Measurements from ENCODE around the gene S100Z.

DNA sequence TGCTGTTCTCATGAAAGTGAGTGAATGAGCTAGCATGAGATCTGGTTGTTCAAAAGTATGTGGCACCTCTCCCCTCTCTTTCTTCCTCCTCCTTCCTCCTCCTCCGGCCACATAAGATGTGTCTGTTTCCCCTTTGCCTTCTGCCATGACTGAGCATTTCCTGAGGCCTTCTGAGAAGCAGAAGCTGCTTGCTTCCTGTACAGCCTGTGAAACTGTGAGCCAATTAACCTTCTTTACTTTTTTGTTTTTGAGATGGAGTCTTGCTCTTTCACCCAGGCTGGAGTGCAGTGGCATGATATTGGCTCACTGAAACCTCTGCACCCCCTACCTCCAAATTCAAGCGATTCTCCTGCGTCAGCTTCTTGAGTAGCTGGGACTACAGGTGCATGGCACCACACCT lies 6.1 kb downstream of the S100Z start:
- TF ChIP-seq, protein P1, sequence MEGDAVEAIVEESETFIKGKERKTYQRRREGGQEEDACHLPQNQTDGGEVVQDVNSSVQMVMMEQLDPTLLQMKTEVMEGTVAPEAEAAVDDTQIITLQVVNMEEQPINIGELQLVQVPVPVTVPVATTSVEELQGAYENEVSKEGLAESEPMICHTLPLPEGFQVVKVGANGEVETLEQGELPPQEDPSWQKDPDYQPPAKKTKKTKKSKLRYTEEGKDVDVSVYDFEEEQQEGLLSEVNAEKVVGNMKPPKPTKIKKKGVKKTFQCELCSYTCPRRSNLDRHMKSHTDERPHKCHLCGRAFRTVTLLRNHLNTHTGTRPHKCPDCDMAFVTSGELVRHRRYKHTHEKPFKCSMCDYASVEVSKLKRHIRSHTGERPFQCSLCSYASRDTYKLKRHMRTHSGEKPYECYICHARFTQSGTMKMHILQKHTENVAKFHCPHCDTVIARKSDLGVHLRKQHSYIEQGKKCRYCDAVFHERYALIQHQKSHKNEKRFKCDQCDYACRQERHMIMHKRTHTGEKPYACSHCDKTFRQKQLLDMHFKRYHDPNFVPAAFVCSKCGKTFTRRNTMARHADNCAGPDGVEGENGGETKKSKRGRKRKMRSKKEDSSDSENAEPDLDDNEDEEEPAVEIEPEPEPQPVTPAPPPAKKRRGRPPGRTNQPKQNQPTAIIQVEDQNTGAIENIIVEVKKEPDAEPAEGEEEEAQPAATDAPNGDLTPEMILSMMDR (tag by site-specific recombination; IDR thresholded peaks at IDR 0.05) = no peak
- TF ChIP-seq, protein P2, sequence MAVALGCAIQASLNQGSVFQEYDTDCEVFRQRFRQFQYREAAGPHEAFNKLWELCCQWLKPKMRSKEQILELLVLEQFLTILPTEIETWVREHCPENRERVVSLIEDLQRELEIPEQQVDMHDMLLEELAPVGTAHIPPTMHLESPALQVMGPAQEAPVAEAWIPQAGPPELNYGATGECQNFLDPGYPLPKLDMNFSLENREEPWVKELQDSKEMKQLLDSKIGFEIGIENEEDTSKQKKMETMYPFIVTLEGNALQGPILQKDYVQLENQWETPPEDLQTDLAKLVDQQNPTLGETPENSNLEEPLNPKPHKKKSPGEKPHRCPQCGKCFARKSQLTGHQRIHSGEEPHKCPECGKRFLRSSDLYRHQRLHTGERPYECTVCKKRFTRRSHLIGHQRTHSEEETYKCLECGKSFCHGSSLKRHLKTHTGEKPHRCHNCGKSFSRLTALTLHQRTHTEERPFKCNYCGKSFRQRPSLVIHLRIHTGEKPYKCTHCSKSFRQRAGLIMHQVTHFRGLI (tag by site-specific recombination; IDR thresholded peaks at IDR 0.05) = no peak
